HUES48 (cell line): Measurements from ENCODE around the gene CATSPERZ.
"Not testable (repeated sequence)": the region's sequence is repeated elsewhere in the genome, so short reads cannot be mapped to it uniquely, and the experiment has no call there.

ENCODE experiments used
- H3K27ac ChIP-seq: one replicate; pipeline ENCODE4 v1.7.0; 2013; ENCODE audit warnings: low read depth, low read length, inconsistent platforms
- H3K27me3 ChIP-seq: 2 replicates; pipeline ENCODE4 v1.6.1; 2013; ENCODE audit warnings: mild to moderate bottlenecking, low read length; ENCODE audit not compliant: control insufficient read depth, insufficient read depth
- H3K36me3 ChIP-seq: 2 replicates; pipeline ENCODE4 v1.6.1; 2013; ENCODE audit warnings: low read length; ENCODE audit not compliant: control insufficient read depth, insufficient read depth
- H3K4me1 ChIP-seq: 2 replicates; pipeline ENCODE4 v1.6.1; 2013; ENCODE audit warnings: mild to moderate bottlenecking, low read length; ENCODE audit not compliant: control insufficient read depth, insufficient read depth
- H3K4me3 ChIP-seq: 2 replicates; pipeline ENCODE4 v1.5.1; 2013; ENCODE audit warnings: mild to moderate bottlenecking, low read depth, low read length
- H3K9ac ChIP-seq: 2 replicates; pipeline ENCODE4 v1.6.1; 2013; ENCODE audit warnings: mild to moderate bottlenecking, low read depth, low read length, moderate library complexity
- H3K9me3 ChIP-seq: 2 replicates; pipeline ENCODE4 v1.6.1; 2013; ENCODE audit warnings: low read length; ENCODE audit not compliant: control insufficient read depth, insufficient read depth

The CATSPERZ gene

GRCh38 chr11:64306563-64306875, 6.4 kb downstream of the CATSPERZ start:
- peak overlapping the region; percentile 61 for H3K9ac ChIP-seq
- H3K36me3 ChIP-seq = peaks cover 9% of the 10 kb centered on the region
- H3K27ac ChIP-seq = peak overlapping the region; percentile 92
- H3K9me3 ChIP-seq = no peaks in the 10 kb centered on the region
- H3K4me1 ChIP-seq = peaks cover 11% of the 10 kb centered on the region; the same call in 1 of the 2 replicates
- H3K4me3 ChIP-seq = peak overlapping the region; percentile 80
- H3K27me3 ChIP-seq = peaks cover 5% of the 10 kb centered on the region

DNA sequence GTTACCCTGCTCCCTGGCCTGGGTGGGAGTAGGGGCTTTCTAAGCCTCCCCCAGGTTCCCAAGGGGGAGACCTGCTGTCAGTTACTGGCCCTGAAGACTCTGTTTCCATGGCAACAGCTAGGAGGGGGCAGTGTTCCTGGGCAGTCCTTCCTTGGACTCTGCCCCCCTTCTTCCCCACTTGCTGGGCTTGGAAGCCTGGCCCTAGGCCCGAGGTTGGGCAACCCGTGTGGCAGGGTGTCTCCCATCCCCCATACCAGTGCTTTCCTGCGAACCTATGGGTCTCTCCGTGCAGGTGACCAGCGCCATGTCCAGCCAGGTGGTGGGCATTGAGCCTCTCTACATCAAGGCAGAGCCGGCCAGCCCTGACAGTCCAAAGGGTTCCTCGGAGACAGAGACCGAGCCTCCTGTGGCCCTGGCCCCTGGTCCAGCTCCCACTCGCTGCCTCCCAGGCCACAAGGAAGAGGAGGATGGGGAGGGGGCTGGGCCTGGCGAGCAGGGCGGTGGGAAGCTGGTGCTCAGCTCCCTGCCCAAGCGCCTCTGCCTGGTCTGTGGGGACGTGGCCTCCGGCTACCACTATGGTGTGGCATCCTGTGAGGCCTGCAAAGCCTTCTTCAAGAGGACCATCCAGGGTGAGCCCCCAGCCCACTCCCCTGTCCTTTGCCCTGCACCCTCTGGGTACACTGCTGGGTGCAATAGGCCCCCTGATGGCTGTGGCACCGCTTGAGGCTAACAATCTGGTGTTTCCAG, 6.9 kb downstream of the CATSPERZ start:
- Histone ChIP-seq H3K9ac (peak overlapping the region; percentile 61; the same call in 1 of the 2 replicates), H3K4me1 (peaks cover 11% of the 10 kb centered on the region; the same call in 1 of the 2 replicates), H3K27ac (peak overlapping the region; percentile 92)

DNA sequence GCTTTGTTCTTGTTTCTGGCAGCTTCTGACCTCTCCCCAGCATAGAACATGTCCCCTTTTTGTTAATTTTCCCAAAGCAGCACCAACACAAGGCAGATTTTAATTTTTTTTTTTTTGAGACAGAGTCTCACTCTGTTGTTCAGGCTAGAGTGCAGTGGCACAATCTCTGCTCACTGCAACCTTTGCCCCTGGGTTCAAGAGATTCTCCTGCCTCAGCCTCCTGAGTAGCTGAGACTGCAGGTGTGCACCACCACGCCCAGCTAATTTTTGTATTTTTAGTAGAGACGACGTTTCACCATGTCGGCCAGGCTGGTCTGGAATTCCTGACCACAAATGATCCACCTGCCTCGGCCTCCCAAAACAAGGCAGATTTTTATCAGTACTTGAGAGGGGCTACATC, 7.6 kb downstream of the CATSPERZ start:
- not testable (repeated sequence) for H3K9ac ChIP-seq, H3K9me3 ChIP-seq, H3K4me3 ChIP-seq, H3K27ac ChIP-seq, H3K27me3 ChIP-seq, H3K36me3 ChIP-seq
- peaks cover 11% of the 10 kb centered on the region; the same call in 1 of the 2 replicates for H3K4me1 ChIP-seq

More for the DNA sequence above, 6.9 kb downstream of the CATSPERZ start:
- Histone ChIP-seq H3K9me3 (no peaks in the 10 kb centered on the region), H3K4me3 (peak overlapping the region; percentile 80), H3K27me3 (no peaks in the 10 kb centered on the region; the same call in 1 of the 2 replicates), H3K36me3 (peaks cover 9% of the 10 kb centered on the region)

DNA sequence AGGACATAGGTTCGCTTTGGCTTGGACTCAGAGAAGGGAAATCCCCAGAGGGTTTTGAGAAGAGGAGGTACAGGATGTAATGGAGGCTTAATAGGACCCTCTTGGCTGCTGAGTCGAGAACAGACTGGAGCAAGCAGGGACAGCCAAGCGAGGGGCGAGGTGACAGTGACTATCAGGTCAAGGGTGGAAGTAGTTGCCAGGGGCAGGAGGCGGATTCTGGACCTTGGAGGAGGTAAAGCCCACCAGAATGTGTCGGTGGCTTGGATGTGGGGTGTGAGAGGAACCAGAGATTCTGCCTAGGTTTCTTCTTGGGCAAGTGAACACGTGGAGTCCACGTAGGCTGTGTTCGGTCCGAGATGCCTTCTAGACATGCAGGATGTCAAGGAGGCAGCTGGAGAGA, 12.8 kb downstream of the CATSPERZ start:
- no peak overlapping the region for H3K9ac ChIP-seq
- H3K4me3 ChIP-seq = no peak overlapping the region
- no peak overlapping the region for H3K27ac ChIP-seq
- H3K27me3 ChIP-seq = no peaks in the 10 kb centered on the region
- H3K4me1 ChIP-seq = 0 out of 2 replicates have a peak, but pooled peaks cover 5% of the 10 kb centered on the region
- H3K9me3 ChIP-seq = no peaks in the 10 kb centered on the region
- peaks cover 29% of the 10 kb centered on the region for H3K36me3 ChIP-seq

GRCh38 chr11:64313491-64314145, 13.5 kb downstream of the CATSPERZ start:
- H3K9ac ChIP-seq = no peak overlapping the region
- H3K4me1 ChIP-seq = 0 out of 2 replicates have a peak, but pooled peaks cover 5% of the 10 kb centered on the region
- H3K4me3 ChIP-seq = no peak overlapping the region
- no peaks in the 10 kb centered on the region for H3K9me3 ChIP-seq
- no peak overlapping the region for H3K27ac ChIP-seq
- no peaks in the 10 kb centered on the region for H3K27me3 ChIP-seq
- H3K36me3 ChIP-seq = peaks cover 26% of the 10 kb centered on the region

DNA sequence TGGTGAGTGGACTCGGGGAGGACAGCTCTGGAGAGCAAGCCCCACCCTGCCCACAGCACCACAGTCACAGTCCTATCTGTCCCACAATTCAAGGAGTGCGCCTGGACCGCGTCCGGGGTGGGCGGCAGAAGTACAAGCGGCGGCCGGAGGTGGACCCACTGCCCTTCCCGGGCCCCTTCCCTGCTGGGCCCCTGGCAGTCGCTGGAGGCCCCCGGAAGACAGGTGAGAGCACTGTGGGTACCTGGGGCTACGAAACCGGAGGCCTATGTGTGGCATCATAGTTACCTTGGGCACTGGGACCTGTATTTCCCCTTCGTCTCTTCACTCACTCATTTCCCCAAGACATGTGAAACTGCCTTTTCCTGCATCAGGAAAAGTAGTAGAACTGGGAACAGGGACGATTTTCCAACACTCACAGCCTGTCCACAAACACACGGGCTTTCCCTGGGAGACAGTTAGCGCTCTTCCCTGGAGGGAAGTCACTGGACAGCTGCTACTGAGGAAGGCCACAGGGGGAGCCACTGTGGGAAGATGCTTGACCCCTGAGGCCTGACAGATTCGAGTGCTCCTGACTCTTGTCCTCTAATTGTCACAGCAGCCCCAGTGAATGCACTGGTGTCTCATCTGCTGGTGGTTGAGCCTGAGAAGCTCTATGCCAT, 14.1 kb downstream of the CATSPERZ start:
- H3K27ac ChIP-seq = peak overlapping the region; percentile 28
- H3K9me3 ChIP-seq = no peaks in the 10 kb centered on the region
- no peak overlapping the region for H3K9ac ChIP-seq
- no peaks in the 10 kb centered on the region for H3K27me3 ChIP-seq
- H3K4me1 ChIP-seq = peaks cover 10% of the 10 kb centered on the region
- peaks cover 26% of the 10 kb centered on the region for H3K36me3 ChIP-seq
- no peak overlapping the region for H3K4me3 ChIP-seq

DNA sequence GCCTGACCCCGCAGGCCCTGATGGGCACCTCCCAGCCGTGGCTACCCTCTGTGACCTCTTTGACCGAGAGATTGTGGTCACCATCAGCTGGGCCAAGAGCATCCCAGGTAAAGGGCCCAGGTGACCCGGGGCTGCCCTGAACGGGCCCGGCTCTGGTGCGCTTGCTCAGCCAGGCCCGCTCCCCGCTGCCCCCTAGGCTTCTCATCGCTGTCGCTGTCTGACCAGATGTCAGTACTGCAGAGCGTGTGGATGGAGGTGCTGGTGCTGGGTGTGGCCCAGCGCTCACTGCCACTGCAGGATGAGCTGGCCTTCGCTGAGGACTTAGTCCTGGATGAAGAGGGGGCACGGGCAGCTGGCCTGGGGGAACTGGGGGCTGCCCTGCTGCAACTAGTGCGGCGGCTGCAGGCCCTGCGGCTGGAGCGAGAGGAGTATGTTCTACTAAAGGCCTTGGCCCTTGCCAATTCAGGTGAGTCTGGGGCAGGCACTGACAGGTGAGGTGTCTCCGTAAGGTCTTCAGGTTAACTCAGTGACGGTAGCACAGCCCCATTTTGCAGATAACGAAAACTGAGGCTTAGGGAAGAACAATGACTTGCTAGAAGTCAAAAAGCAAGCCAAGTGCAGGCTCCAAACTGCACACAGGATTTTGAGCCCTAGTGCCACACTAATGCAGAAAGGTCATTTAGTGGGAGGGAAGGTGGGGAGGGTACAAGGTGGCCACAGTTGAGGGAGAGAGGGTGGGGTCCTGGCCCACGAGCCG, 14.8 kb downstream of the CATSPERZ start:
- Histone ChIP-seq H3K27ac (peak overlapping the region; percentile 28), H3K9ac (no peak overlapping the region), H3K9me3 (no peaks in the 10 kb centered on the region), H3K4me1 (peaks cover 14% of the 10 kb centered on the region), H3K4me3 (no peak overlapping the region), H3K36me3 (peaks cover 31% of the 10 kb centered on the region), H3K27me3 (no peaks in the 10 kb centered on the region)

- Histone ChIP-seq H3K4me1 (peaks cover 14% of the 10 kb centered on the region), H3K27ac (peak overlapping the region; percentile 100), H3K36me3 (peaks cover 39% of the 10 kb centered on the region), H3K4me3 (peak overlapping the region; percentile 87)
- not testable (repeated sequence) for H3K9ac ChIP-seq, H3K27me3 ChIP-seq, H3K9me3 ChIP-seq
These were observed 15.7 kb downstream of the CATSPERZ start for GRCh38 chr11:64315667-64316526.

DNA sequence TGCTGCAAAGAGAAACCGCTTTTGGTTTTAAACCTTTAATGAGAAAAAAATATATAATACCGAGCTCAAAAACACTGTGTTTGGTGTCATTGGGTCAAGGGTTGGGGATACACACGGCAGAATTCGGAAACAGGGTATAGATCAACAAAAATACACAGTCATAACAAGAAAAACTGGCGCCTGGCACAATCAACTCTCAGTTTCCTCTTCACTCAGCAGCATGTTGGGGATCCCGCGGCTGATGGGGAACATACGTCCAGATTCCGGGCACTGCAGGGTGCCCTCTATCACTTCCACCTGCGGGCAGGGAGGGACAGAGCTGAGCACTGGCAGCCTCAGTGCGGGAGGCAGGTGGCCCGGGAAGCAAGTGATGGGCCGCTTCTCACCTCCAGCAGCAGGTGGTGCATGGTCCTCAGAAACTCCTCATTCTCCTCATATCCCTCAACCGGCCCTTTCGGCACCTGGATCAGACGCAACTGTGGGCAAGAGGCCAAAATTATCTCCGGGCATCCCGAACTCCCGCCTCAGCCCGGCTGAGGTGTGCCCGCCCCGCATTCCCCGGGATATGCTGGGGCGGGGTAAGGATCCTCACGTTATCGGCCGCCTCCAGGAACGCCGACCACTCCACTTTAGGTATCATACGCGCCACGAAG, 16.6 kb downstream of the CATSPERZ start:
- peaks cover 14% of the 10 kb centered on the region for H3K4me1 ChIP-seq
- peaks cover 47% of the 10 kb centered on the region for H3K36me3 ChIP-seq
- H3K9me3 ChIP-seq = no peaks in the 10 kb centered on the region

More for the DNA sequence above, 16.6 kb downstream of the CATSPERZ start:
- Histone ChIP-seq H3K9ac (peak overlapping the region; percentile 84), H3K27me3 (no peaks in the 10 kb centered on the region), H3K27ac (peak overlapping the region; percentile 100), H3K4me3 (peak overlapping the region; percentile 87)
